IMR-90 (cell line): ENCODE results near the gene SS18.

Source experiments
- BHLHE40 ChIP-seq: fragments of 150-350 bp; IDR thresholded peaks from 2 replicates; pipeline ENCODE4 v1.6.1; 2016; ENCODE audit warnings: mild to moderate bottlenecking, low read depth, low read length
- CEBPB ChIP-seq: IDR thresholded peaks from 2 replicates; pipeline ENCODE4 v1.6.1; 2012; ENCODE audit warnings: low read depth, low read length, improper control_type of control experiment
- CHD1 ChIP-seq: IDR thresholded peaks from 2 replicates; pipeline ENCODE4 v1.6.1; 2012; ENCODE audit warnings: low read depth, low read length, improper control_type of control experiment
- FOS ChIP-seq: fragments of 150-350 bp; IDR thresholded peaks from 2 replicates; pipeline ENCODE4 v1.6.1; 2016; ENCODE audit warnings: low read depth, low read length
- MAFK ChIP-seq: IDR thresholded peaks from 2 replicates; pipeline ENCODE4 v1.6.1; 2012; ENCODE audit warnings: low read depth, low read length, improper control_type of control experiment
- MXI1 ChIP-seq: IDR thresholded peaks from 2 replicates; pipeline ENCODE4 v1.6.1; 2012; ENCODE audit warnings: low read depth, mild to moderate bottlenecking, low read length, moderate library complexity, borderline replicate concordance
- POLR2A ChIP-seq: IDR thresholded peaks from 2 replicates; pipeline ENCODE4 v1.6.1; 2012; ENCODE audit warnings: mild to moderate bottlenecking, low read depth, low read length
- RAD21 ChIP-seq: IDR thresholded peaks from 2 replicates; pipeline ENCODE4 v1.6.1; 2012; ENCODE audit warnings: low read length, improper control_type of control experiment
- RCOR1 ChIP-seq: IDR thresholded peaks from 2 replicates; pipeline ENCODE4 v1.6.1; 2012; ENCODE audit warnings: mild to moderate bottlenecking, low read length, improper control_type of control experiment; ENCODE audit not compliant: insufficient replicate concordance
- RFX5 ChIP-seq: IDR thresholded peaks from 2 replicates; pipeline ENCODE4 v1.8.0; 2012; ENCODE audit warnings: low read depth, mild to moderate bottlenecking, low read length, moderate library complexity
- TF ChIP-seq, protein P1 (sequence below): conservative IDR thresholded peaks from 2 replicates; pipeline ENCODE4 v1.5.1; 2012; ENCODE audit warnings: mild to moderate bottlenecking, low read depth, low read length, improper control_type of control experiment
- TF ChIP-seq, protein P2 (sequence below): fragments of 150-350 bp; IDR thresholded peaks from 2 replicates; pipeline ENCODE4 v1.6.1; 2017; ENCODE audit warnings: mild to moderate bottlenecking, antibody characterized with exemption, low read length, low read depth

DNA sequence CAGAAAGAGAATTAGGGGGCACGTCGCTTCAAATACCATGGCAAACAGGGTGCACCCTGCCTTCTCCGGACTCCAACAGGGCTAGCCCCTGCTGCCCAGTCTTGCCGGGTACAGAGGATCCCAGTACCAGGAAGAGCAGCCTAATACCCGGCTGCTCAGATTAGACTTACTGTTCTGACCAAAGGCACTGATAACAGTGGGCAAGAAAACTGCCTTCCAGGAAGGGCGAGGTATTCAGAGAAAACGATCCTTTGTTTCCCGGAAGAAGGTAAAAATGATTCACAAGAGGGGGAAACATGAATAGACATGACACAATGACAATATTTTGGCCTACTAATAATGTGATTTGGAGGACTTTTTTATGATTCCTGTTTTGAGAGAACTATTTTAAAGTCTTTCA is 99.9 kb downstream of the SS18 start:
- TF ChIP-seq, protein P1, sequence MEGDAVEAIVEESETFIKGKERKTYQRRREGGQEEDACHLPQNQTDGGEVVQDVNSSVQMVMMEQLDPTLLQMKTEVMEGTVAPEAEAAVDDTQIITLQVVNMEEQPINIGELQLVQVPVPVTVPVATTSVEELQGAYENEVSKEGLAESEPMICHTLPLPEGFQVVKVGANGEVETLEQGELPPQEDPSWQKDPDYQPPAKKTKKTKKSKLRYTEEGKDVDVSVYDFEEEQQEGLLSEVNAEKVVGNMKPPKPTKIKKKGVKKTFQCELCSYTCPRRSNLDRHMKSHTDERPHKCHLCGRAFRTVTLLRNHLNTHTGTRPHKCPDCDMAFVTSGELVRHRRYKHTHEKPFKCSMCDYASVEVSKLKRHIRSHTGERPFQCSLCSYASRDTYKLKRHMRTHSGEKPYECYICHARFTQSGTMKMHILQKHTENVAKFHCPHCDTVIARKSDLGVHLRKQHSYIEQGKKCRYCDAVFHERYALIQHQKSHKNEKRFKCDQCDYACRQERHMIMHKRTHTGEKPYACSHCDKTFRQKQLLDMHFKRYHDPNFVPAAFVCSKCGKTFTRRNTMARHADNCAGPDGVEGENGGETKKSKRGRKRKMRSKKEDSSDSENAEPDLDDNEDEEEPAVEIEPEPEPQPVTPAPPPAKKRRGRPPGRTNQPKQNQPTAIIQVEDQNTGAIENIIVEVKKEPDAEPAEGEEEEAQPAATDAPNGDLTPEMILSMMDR, result no peak
- no peak for TF ChIP-seq RCOR1
- TF ChIP-seq POLR2A, result no peak
- no peak for TF ChIP-seq CHD1
- TF ChIP-seq BHLHE40, result no peak
- TF ChIP-seq CEBPB, result no peak
- TF ChIP-seq MXI1, result no peak
- TF ChIP-seq, protein P2, sequence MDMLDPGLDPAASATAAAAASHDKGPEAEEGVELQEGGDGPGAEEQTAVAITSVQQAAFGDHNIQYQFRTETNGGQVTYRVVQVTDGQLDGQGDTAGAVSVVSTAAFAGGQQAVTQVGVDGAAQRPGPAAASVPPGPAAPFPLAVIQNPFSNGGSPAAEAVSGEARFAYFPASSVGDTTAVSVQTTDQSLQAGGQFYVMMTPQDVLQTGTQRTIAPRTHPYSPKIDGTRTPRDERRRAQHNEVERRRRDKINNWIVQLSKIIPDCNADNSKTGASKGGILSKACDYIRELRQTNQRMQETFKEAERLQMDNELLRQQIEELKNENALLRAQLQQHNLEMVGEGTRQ, result no peak
- TF ChIP-seq RAD21, result no peak
- no peak for TF ChIP-seq MAFK
- no peak for TF ChIP-seq RFX5
- no peak for TF ChIP-seq FOS
